ENCODE data around the gene CTIF.

The CTIF gene

GRCh38 chr18:48893061-48893607 lies 354.3 kb downstream of the CTIF start:
- DNase-seq (ENCODE audit: low read depth in 2 of 2, low spot score in 1 of 2) = no peak

- no peak for DNase-seq (ENCODE audit: low read depth in 2 of 2, low spot score in 1 of 2)
Measured at GRCh38 chr18:48893608-48894600, 355.1 kb downstream of the CTIF start.

- DNase-seq (ENCODE audit: low read depth in 2 of 2, low spot score in 1 of 2) = no peak
Measured at GRCh38 chr18:48894799-48895346, 356.0 kb downstream of the CTIF start.

- DNase-seq (ENCODE audit: low read depth in 2 of 2, low spot score in 1 of 2) = no peak
Measured at GRCh38 chr18:48896326-48896874, 357.6 kb downstream of the CTIF start.

- DNase-seq (ENCODE audit: low read depth in 2 of 2, low spot score in 1 of 2) = no peak
Measured at GRCh38 chr18:48896875-48897511, 358.2 kb downstream of the CTIF start.

- no peak for DNase-seq (ENCODE audit: low read depth in 2 of 2, low spot score in 1 of 2)
Measured at GRCh38 chr18:48897531-48897930, 358.7 kb downstream of the CTIF start.

GRCh38 chr18:48898521-48898920 lies 359.7 kb downstream of the CTIF start:
- DNase-seq (ENCODE audit: low read depth in 2 of 2, low spot score in 1 of 2) = no peak

- DNase-seq (ENCODE audit: low read depth in 2 of 2, low spot score in 1 of 2) = no peak
Measured at GRCh38 chr18:48899558-48900174, 360.8 kb downstream of the CTIF start.

- no peak for DNase-seq (ENCODE audit: low read depth in 2 of 2, low spot score in 1 of 2)
Measured at GRCh38 chr18:48900469-48900868, 361.6 kb downstream of the CTIF start.

- DNase-seq (ENCODE audit: low read depth in 2 of 2, low spot score in 1 of 2) = no peak
Measured at GRCh38 chr18:48901145-48902022, 362.6 kb downstream of the CTIF start.

- DNase-seq (ENCODE audit: low read depth in 2 of 2, low spot score in 1 of 2) = no peak
Measured at GRCh38 chr18:48902023-48902855, 363.4 kb downstream of the CTIF start.

GRCh38 chr18:48902856-48903601 lies 364.2 kb downstream of the CTIF start:
- no peak for DNase-seq (ENCODE audit: low read depth in 2 of 2, low spot score in 1 of 2)

GRCh38 chr18:48904091-48904490 lies 365.3 kb downstream of the CTIF start:
- no peak for DNase-seq (ENCODE audit: low read depth in 2 of 2, low spot score in 1 of 2)

- DNase-seq (ENCODE audit: low read depth in 2 of 2, low spot score in 1 of 2) = no peak
Measured at GRCh38 chr18:48904847-48905394, 366.1 kb downstream of the CTIF start.

GRCh38 chr18:48905513-48905912 lies 366.7 kb downstream of the CTIF start:
- no peak for DNase-seq (ENCODE audit: low read depth in 2 of 2, low spot score in 1 of 2)

- no peak for DNase-seq (ENCODE audit: low read depth in 2 of 2, low spot score in 1 of 2)
Measured at GRCh38 chr18:48908916-48909315, 370.1 kb downstream of the CTIF start.

GRCh38 chr18:48909721-48910120 lies 370.9 kb downstream of the CTIF start:
- no peak for DNase-seq (ENCODE audit: low read depth in 2 of 2, low spot score in 1 of 2)

GRCh38 chr18:48910972-48911545 lies 372.2 kb downstream of the CTIF start:
- no peak for DNase-seq (ENCODE audit: low read depth in 2 of 2, low spot score in 1 of 2)
